DMS153 (cell line): Measurements from ENCODE around the gene GET3.
"Not testable (repeated sequence)": the region's sequence is repeated elsewhere in the genome, so short reads cannot be mapped to it uniquely, and the experiment has no call there.

Experiments
- DNase-seq: peaks from one replicate; lab custom pipeline; 2025; lab: John Stamatoyannopoulos, UW

GET3 gene

DNA sequence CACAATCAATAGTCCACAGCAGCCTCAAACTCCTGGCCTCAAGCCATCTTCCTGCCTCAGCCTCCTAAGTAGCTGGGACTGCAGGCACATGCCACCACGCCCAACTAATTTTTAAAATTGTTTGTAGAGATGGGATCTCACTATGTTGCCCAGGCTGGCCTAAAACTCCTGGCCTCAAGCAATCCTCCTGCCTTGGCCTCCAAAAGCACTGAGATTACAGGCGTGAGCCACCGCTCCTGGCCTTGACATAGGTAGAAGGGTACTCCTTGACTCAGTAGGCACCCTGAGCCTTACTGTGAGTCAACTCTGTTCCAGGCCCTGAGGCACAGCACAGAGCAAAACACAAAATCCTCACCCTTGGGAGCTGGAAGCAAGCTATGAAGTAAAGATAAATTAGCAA lies 21.4 kb upstream of the GET3 start:
- DNase-seq, result no peak

DNA sequence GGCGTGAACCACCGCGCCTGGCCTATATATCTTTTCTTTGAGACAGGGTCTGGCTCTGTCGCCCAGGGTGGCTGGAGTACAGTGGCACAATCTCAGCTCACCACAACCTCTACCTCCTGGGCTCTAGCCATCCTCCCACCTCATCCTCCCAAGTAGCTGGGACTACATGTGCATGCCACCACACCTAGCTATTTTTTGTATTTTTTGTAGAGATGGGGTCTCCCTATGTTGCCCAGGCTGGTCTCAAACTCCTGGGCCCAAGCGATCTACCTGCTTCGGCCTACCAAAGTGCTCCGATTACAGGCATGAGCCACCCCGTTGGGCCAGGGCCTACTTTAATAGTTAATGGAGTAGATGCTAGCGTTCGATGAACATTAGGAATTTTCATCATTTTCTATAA lies 17.0 kb upstream of the GET3 start:
- DNase-seq, result no peak

DNA sequence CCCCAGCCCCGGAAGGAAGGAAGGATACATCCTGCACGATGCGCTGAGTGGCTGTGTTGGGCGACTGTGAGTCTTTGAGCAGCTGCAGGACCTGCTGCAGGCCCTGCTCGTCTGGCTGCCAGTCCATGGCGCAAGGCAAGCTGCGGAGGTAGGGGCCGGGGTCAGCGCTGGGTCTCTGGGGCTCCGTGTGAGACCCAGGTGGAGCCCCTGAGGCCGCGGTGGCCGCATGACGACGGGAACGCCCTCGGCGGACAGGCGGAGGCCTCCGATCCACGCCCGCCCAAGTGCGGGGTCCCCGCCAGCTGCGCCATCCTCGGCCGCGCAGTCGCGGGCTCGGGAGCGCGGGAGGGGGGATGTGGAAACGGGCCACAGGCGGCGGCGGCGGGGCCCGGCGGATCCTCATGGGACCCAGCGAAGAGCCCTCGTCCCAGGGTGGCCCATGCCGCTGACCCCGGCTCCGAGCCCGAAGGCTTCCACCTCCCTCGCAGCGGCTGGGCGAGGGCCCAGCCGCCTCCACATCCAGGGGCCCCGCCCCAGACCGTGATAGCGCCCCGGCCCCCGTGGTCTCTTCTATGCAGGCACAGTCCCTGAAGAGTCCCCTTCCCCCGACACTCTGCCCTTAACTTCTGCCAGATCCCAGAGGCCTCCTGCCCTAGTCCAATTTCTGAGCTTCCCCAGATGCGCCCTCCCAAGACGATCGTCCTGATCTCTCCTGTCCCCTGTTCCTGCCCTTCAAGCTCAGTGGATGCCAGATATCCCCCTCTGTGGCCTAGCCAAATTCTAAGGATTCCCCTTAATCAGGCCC lies 16.2 kb upstream of the GET3 start:
- DNase-seq, result no peak

DNA sequence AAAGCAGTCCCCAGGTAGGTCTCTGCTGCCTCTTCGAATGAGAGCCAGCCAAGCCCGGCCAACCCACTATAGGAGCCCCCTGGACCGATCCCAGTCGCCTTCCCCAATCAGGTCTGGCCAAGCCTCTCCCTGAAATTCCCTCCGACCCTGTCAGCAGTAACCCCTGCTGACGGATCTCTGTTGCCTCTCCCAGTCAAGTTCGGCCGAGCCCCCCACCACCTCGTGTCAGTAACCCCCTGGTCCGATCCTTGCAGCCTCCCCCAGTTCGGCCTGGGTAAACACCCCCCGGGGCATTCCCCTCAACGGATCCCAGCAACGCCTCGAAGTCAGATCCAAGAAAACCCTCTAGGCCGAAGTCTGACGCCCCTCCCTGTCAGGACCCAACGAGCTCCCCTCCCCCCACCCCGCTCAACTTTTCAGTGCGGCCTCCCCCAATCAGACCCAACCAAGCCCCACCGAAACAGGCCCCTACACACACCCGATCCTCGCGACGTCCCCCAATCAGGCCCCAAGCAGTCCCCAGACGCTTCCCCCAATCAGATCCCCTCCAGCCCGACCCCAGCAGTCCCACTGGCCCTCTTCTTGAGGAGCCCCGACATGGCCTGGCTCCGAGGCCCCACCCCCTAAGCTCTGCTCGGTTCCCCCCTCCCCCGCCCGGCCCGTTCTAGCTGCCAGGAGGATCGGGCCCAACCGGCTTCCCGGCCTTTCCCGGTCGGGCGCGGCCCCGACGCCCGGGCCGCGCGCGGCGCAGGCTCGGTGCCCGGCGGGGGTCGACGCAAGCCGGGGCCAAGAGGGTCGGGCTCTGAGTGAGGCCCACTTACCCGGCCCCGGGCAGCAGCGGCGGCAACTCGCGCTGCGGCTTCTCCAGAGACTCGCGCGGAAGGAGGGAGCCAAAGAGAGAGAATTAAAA lies 15.4 kb upstream of the GET3 start:
- DNase-seq, result no peak

DNA sequence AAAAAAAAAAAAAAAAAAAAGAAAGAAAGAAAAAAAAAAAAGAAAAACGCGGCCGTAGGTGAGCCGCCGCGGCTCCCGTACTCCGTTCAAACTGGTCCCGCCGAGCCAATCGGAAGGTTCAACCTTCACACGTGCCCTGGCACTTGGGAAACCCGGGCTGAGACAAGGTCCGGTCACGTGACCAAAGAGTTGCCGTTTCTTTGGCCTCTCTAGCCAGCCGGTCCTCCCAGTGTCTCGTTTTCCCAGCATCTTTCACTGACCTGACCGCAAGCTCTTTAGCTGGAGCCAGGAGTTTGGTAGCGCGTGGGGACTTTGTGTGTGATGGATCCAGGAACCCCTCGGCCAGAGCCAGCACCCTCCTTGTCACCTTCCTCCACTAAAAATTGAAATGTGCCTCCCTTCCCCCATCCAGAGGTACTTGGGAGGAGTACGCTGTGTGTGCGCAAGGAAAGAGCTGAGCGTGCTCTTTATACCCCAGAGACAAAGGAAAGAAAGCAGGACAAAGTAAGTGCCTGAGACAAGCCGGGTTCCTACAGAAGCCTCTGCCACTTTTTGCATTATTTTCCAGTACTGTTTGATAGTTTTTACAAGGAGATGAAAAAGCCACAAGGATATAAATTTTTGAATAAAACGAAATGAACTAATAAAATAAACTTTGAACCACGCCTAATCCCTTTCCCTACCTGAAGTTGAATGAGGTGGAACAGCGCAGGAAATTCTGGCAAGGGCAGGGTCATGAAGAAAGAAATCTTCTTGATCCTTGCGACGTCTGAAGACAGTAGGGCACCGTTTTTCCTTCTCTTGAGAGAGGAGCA lies 14.5 kb upstream of the GET3 start:
- peak; percentile 98 for DNase-seq

DNA sequence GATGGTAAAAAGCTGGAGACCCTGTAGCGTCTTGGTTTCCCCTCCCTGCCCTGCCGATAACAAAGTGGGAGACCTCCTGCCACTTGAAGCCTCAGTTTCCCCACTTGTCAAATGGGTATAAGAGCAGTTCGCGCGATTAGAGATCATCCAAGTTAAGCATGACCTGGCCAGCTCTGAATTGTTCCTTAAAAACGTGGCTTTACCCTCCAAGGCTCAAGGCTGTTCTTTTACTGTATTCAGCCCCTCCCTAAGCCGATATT lies 14.0 kb upstream of the GET3 start:
- no peak for DNase-seq

DNA sequence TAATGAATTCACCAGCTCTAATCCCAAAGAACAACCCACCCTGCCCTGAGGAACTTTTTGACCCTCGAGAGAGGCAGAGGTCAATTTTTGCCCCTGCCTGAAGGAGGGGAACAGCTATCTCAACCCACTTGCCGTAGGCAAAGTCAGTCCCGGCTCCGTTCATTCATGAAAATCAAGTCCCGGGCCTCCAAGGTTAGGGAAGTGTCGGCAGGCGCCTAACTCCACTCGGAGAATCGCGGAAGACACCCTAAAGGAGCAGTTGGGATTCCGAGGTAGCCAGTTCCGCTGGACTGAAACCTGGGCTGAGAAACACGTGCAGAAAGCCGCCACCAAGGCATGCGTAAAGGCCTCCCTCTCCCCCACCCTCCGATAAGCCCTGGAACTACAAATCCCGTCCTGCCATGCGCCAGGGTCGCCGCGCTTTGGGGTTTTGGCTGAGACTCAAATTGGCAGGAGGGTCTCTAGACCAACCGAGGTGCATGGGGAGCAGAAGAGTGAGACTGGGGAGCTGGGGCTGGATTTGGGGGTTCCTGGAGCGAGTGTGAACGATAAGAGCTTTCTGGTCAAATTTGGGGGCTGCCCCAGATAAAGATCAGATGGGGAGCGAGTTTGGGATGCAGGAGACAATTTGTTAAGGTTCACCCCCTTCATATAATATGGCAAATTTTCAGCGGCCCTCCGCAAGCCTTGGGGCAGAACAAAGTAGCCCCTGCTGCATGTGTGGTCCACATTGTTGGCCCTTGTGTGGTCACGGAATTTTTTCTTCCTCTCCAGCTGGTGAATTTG lies 13.5 kb upstream of the GET3 start, which contains the start of gene TNPO2:
Gene TNPO2, minus strand, starts transcription at position 292 of the 786 bp plus-strand sequence. CDS start 2,955 bp downstream, outside the sequence.
- DNase-seq, result no peak

DNA sequence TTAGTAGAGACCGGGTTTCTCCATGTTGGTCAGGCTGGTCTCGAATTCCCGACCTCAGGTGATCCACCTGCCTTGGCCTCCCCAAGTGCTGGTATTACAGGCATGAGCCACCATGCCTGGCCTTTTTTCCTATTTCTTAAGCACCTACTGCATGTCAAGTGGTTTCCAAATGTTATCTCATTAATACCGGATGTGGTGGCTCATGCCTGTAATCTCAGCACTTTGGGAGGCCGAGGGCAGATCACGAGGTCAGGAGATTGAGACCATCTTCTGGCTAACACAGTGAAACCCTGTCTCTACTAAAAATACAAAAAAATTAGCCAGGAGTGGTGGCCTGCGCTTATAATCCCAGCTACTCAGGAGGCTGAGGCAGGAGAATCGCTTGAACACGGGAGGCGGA lies 11.7 kb upstream of the GET3 start:
- not testable (repeated sequence) for DNase-seq

DNA sequence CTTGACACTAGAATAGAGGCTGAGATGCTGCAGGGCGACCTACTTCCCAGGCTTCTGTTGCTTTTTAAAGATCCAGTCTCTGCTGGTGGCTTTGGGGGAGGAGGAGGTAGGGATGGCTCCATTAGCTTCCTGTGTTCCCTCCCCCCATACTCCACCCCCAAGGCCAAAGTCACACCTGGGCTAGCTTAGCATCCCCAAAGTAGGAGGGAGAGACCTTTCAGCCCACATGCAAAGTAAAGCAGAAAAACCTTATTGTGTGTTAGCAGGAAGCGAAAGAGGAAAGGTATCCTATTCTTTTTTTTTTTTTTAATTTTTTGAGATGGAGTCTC lies 10.3 kb upstream of the GET3 start:
- DNase-seq, result no peak

DNA sequence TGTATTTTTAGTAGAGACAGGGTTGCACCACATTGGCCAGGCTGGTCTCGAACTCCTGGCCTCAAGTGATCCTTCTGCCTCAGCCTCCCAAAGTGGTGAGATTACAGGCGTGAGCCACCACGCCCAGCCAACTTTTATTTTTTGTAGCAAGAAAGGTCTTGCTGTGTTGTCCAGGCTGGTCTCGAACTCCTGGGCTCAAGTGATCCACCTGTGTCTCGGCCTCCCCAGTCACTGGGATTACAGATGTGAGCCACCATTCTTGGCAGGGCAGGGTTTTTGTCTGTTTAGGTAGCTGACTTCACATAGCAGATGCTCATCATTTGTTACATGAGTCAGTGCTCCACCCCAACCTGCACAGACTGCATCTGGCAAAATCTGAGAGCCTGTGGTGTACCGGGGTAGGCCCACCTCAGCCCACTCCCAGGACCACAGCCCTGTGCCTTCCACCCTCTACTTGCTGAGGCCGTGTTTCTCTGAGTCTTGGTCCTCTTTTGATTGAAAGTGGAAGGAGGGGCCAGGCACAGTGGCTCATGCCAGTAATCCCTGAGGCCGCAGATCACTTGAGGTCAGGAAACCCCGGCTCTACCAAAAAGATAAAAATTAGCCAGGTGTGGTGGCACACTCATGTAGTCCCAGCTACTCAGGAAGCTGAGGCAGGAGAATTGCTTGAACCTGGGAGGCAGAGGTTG lies 9.4 kb upstream of the GET3 start:
- DNase-seq, result no peak

DNA sequence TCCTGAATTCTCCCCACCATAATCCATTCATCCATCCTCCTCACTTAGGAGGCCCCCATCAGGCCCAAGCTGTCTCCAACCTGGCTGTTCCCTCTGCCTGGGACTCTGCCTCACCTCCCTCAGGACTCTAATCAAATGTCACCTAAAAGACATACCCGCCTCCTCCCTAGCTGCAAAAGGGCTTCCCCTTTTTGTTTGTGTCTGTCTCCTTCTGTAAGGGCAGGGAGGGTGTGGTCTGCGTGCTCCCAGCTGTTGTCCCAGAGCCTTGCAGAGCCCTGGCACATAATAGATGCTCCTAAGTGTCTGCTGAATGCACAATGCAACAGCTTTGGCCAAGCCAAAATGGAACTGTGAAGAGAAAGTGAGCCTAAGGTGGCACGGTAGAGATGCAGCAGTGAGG lies 7.2 kb upstream of the GET3 start:
- no peak for DNase-seq

DNA sequence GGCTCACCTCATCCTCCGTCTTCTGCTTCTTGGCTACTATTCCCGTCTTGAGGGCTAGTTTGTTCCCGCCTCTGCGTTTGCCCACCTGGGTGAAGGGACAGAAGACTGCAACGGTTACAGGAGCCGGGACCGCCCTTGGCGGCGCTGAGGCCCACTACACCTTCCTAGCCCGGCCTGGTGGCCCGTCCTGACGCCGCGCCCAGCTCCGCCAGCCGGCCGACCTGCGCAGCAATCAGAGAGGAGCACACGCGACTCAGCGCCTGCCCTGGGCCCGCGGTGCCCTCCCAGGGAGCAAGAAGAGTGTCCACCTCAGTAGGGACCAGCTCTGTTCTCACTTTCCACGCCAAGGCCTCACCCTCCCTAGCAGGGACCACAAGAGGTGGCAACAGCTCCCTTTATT lies 6.0 kb upstream of the GET3 start:
- DNase-seq, result no peak

DNA sequence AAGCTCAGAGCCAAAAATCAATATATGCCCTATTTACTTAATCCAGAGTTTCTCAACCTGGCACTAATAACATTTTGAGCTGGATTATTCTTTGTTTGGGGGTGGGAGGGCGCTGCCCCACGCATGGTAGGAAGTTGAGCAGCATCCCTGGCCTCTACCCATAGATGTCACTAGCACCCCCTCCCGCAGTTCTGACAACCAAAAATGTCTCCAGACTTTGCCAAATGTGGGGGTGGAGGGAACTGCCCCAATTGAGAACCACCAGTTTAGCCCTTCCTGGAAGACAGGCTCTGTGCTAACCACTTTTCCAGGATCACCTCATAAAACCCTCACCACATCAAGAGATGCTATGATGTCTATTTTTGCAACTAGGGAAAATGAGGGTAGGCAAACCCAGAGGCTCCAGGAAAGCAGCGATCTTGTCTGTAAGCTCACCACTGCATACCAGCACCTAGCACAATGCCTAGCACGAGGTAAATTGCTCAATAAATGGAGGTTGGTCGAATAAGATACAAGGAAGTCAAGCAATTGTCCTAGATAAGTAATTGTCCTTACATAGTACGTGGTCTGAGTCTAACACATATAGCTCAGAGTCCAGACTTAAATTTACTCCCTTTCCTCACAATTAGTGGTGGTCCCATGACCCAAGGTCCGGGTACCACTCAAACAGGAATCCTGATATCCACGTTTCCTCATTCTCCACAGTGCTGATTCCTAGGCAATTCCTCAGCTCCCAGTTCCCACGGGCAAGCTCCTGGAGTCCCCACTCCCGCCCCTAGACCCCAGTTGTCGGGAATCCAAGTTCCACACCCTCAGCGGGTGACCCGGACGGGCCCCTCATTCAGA lies 3.7 kb upstream of the GET3 start:
- DNase-seq, result no peak

DNA sequence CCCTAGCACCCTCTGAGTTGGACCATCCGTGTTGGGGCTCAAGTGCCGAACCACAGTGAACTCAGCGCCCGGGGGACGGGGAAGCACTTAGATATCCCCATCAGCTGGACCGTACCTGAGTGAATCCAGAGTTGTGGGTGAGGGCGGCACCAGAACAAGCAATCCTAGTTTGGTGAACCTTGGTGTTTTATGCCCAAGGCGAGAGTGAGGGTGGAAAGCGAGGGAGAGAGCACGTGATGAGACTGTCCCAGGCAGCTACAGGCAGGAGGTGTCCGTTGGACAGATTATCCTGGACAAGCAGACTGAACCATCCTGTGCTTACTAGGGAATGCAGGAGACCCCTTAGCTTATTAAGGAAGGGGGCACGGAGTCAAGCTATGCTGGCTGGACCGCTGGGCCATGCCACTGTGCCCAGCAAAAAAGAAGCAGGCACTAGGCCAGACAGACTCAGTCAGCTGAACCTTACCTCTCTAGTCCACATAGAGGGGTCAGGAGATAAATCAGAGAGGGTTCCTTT lies 596 bp downstream of the GET3 start:
- no peak for DNase-seq

DNA sequence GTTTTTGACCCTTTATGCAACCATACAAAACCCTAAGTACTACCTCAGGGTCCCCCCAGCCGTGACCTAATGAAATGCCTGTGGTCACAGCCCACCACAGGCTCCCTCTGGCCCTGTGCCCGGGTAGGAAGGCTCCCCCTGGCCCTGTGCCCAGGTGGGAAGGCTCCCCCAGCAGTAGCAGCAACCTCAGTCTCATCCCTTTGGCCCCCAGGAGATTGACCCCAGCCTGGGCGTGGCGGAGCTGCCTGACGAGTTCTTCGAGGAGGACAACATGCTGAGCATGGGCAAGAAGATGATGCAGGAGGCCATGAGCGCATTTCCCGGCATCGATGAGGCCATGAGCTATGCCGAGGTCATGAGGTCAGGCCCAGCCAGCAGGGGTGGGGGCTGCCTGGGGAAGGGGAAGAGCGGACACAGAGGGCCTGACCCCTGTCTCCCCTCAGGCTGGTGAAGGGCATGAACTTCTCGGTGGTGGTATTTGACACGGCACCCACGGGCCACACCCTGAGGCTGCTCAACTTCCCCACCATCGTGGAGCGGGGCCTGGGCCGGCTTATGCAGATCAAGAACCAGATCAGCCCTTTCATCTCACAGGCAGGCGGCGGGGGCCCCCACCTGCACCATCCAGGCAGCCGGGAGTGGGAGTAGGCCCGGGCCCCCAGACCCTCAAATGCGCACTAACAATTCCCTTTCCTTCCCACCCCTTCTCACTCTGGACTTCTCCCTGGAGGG lies 8.0 kb downstream of the GET3 start:
- DNase-seq, result no peak

DNA sequence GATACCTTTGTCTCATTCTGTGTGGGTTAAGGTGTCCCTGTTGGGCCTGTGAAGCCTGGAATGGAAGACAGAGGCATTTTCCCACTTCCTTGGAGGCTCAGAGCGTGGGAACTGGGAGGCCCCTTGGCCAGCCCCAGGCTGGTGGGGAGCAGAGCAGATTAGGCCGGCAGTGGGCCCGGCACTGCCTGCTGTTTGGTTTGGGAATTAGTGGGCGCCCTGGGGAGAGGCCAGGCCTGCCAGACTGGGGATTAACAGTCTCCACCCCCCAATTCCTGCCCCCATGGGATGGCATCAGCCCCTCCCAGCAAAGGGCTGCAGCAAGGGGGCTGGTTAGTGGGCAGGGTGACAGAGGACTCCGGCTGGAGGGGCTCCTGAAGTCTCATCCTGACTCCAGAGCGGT lies 11.2 kb downstream of the GET3 start:
- no peak for DNase-seq

DNA sequence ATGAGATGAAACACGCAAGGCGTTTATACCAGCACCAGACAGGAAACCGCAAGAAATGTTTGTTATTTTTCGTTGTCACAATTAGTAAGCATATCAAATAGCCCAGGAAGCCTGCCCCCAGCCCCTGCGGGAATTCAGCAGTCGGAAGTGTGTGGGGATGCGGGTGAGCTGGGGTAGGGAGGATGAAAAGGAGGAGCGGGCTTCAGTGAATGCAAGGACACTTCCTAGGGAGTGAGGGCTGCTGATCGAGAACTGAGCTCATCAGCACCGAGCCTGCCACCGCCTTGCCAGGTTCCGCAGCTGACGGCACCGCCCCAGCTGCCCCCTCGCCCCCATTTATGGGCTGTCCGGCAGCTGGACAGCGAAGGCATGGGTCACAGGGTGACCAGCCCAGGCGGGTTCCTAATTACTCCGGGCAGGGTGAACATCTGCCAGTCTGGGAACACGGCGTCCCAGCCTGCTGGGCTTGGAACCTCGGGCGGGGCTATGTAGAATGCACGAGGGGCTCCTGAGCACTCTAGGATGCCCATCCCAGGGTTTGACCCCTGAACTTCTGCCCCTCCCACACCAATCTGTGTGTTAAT lies 12.7 kb downstream of the GET3 start:
- DNase-seq, result no peak

DNA sequence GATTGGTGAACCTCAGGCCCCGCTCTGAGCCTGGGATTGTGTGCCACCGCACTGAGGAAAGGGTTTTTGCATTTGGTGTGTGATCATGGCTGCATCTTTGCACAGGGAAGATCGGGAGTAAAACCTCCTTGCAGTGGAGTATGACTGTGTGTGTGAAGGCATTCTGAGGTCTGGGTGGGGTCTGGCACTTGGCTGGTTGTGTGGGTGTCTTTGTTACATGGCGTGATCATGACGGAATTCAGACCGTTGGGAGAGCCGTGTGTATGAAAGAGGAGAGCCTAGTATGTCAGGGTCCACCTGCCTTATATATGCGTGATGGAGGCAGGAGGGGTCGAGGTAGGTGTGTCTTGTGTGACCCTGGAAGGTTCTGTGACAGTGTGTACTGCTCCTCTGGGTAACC lies 13.6 kb downstream of the GET3 start:
- no peak for DNase-seq

DNA sequence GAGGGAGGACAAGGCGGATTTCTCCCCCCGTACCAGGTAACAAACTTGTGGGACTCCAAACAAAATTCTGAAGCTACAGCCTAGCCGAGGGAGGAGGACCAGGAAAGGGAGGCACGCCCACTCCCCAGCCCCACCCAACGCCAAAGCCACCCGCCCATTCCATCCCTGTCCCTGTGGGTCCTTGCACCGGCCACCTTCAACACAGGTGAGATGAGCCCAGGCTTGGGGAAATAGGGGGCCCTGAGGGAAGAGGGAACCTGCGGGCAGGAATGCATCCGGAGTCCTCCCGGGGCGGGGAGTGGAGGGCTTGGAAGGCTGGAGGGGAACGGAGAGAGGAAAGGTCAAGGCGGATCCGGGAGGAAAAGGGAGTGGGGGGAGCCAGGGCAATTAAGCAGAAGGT lies 14.3 kb downstream of the GET3 start, which contains the start of gene BEST2:
Gene BEST2, plus strand, starts transcription at position 157 of the 400 bp plus-strand sequence. CDS start 802 bp downstream, outside the sequence.
- no peak for DNase-seq
